Duodenal mucosa (tissue), 2 donors: Measurements from ENCODE around the gene LAMP5.
A peak's percentile ranks its signal among the peaks of the same experiment; 100 is the strongest.

Source experiments
- H3K27ac ChIP-seq: one replicate; pipeline ENCODE4 v1.7.0; 2013; ENCODE audit warnings: low read depth, low read length
- H3K27me3 ChIP-seq, 2 donors: one replicate each; pipeline ENCODE4 v1.7.0; 2013; ENCODE audit warnings: low read length in 2 of 2, control low read depth in 1 of 2; ENCODE audit not compliant: insufficient read depth in 2 of 2, control insufficient read depth in 1 of 2
- H3K36me3 ChIP-seq, 2 donors: one replicate each; pipeline ENCODE4 v1.7.0; 2013; ENCODE audit warnings: low read length in 2 of 2, control low read depth in 1 of 2; ENCODE audit not compliant: insufficient read depth in 2 of 2, control insufficient read depth in 1 of 2
- H3K4me1 ChIP-seq, 2 donors: one replicate each; pipeline ENCODE4 v1.7.0; 2013; ENCODE audit warnings: low read length in 2 of 2, control low read depth in 1 of 2; ENCODE audit not compliant: insufficient read depth in 2 of 2, control insufficient read depth in 1 of 2
- H3K4me3 ChIP-seq, 2 donors: one replicate each; pipeline ENCODE4 v1.7.0; 2013; ENCODE audit warnings: low read length in 2 of 2, low read depth in 1 of 2
- H3K9ac ChIP-seq, 2 donors: one replicate each; pipeline ENCODE4 v1.7.0; 2013; ENCODE audit warnings: low read length in 2 of 2, low read depth in 1 of 2
- H3K9me3 ChIP-seq, 2 donors: one replicate each; pipeline ENCODE4 v1.7.0; 2013; ENCODE audit warnings: low read length in 2 of 2, control low read depth in 1 of 2; ENCODE audit not compliant: control insufficient read depth in 1 of 2

LAMP5 gene

GRCh38 chr20:9514461-9515213, at the start of gene LAMP5:
TSS of gene LAMP5 (plus strand) at chr20:9514590. CDS start at chr20:9514853, 263 bp downstream.
- no peak within 1 kb of the TSS for H3K27ac ChIP-seq
- peaks cover 17 to 27% of the 10 kb centered on the region in 2 donors for H3K27me3 ChIP-seq
- peak within 1 kb of the TSS; percentile 21 to 22 for H3K4me3 ChIP-seq
- no peaks in the 10 kb centered on the region for H3K9me3 ChIP-seq
- H3K36me3 ChIP-seq: no peaks in the 10 kb centered on the region
- H3K4me1 ChIP-seq: no peaks in the 10 kb centered on the region
- no peak within 1 kb of the TSS for H3K9ac ChIP-seq

- no peaks in the 10 kb centered on the region for H3K4me1 ChIP-seq
These were observed 46.4 kb upstream of the LAMP5 start for GRCh38 chr20:9467995-9468394.

GRCh38 chr20:9474835-9475415, 39.5 kb upstream of the LAMP5 start:
- H3K36me3 ChIP-seq: no peaks in the 10 kb centered on the region
- no peak overlapping the region for H3K9ac ChIP-seq
- no peak overlapping the region for H3K4me3 ChIP-seq
- H3K4me1 ChIP-seq: no peaks in the 10 kb centered on the region
- no peaks in the 10 kb centered on the region for H3K9me3 ChIP-seq
- H3K27ac ChIP-seq: no peak overlapping the region
- no peaks in the 10 kb centered on the region for H3K27me3 ChIP-seq

More at GRCh38 chr20:9467995-9468394, 46.4 kb upstream of the LAMP5 start:
- H3K4me3 ChIP-seq: no peak overlapping the region
- H3K27me3 ChIP-seq: no peaks in the 10 kb centered on the region
- no peaks in the 10 kb centered on the region for H3K9me3 ChIP-seq
- H3K9ac ChIP-seq: no peak overlapping the region
- no peaks in the 10 kb centered on the region for H3K36me3 ChIP-seq
- no peak overlapping the region for H3K27ac ChIP-seq

GRCh38 chr20:9475456-9475855, 38.9 kb upstream of the LAMP5 start:
- H3K27ac ChIP-seq: no peak overlapping the region
- no peaks in the 10 kb centered on the region for H3K4me1 ChIP-seq

GRCh38 chr20:9476174-9476573, 38.2 kb upstream of the LAMP5 start:
- Histone ChIP-seq H3K4me3 (no peak overlapping the region), H3K9me3 (no peaks in the 10 kb centered on the region), H3K36me3 (no peaks in the 10 kb centered on the region), H3K4me1 (no peaks in the 10 kb centered on the region), H3K27ac (no peak overlapping the region), H3K9ac (no peak overlapping the region), H3K27me3 (no peaks in the 10 kb centered on the region)

More at GRCh38 chr20:9475456-9475855, 38.9 kb upstream of the LAMP5 start:
- Histone ChIP-seq H3K27me3 (no peaks in the 10 kb centered on the region), H3K9ac (no peak overlapping the region), H3K4me3 (no peak overlapping the region), H3K36me3 (no peaks in the 10 kb centered on the region), H3K9me3 (no peaks in the 10 kb centered on the region)

- Histone ChIP-seq H3K27ac (no peak overlapping the region), H3K9ac (no peak overlapping the region), H3K4me1 (no peaks in the 10 kb centered on the region), H3K9me3 (no peaks in the 10 kb centered on the region), H3K36me3 (no peaks in the 10 kb centered on the region), H3K27me3 (no peaks in the 10 kb centered on the region), H3K4me3 (no peak overlapping the region)
These were observed 37.8 kb upstream of the LAMP5 start for GRCh38 chr20:9476637-9477036.

- H3K36me3 ChIP-seq: no peaks in the 10 kb centered on the region
- H3K9ac ChIP-seq: no peak overlapping the region
- H3K27me3 ChIP-seq: no peaks in the 10 kb centered on the region
- no peak overlapping the region for H3K27ac ChIP-seq
- H3K4me1 ChIP-seq: no peaks in the 10 kb centered on the region
- H3K9me3 ChIP-seq: no peaks in the 10 kb centered on the region
- H3K4me3 ChIP-seq: no peak overlapping the region
These were observed 35.6 kb upstream of the LAMP5 start for GRCh38 chr20:9478771-9479170.

- H3K9ac ChIP-seq: no peak overlapping the region
- no peaks in the 10 kb centered on the region for H3K27me3 ChIP-seq
- H3K36me3 ChIP-seq: no peaks in the 10 kb centered on the region
- H3K27ac ChIP-seq: no peak overlapping the region
- no peaks in the 10 kb centered on the region for H3K9me3 ChIP-seq
- H3K4me3 ChIP-seq: no peak overlapping the region
- no peaks in the 10 kb centered on the region for H3K4me1 ChIP-seq
These were observed 34.3 kb upstream of the LAMP5 start for GRCh38 chr20:9480066-9480465.

GRCh38 chr20:9482180-9482579, 32.2 kb upstream of the LAMP5 start:
- Histone ChIP-seq H3K9ac (no peak overlapping the region), H3K36me3 (no peaks in the 10 kb centered on the region), H3K27me3 (no peaks in the 10 kb centered on the region), H3K27ac (no peak overlapping the region), H3K9me3 (no peaks in the 10 kb centered on the region), H3K4me3 (no peak overlapping the region), H3K4me1 (no peaks in the 10 kb centered on the region)

- Histone ChIP-seq H3K4me3 (no peak overlapping the region), H3K4me1 (no peaks in the 10 kb centered on the region), H3K36me3 (no peaks in the 10 kb centered on the region)
These were observed 31.3 kb upstream of the LAMP5 start for GRCh38 chr20:9483131-9483530.

More at GRCh38 chr20:9483131-9483530, 31.3 kb upstream of the LAMP5 start:
- no peak overlapping the region for H3K9ac ChIP-seq
- no peak overlapping the region for H3K27ac ChIP-seq
- no peaks in the 10 kb centered on the region for H3K9me3 ChIP-seq
- no peaks in the 10 kb centered on the region for H3K27me3 ChIP-seq
